T-helper 17 cell (primary cell): ENCODE measurements around the gene PITHD1. TPM values are rescaled to one million over a fixed set of nuclear protein-coding genes. Genes with fewer than 3 reads are reported as not detected.
A peak's percentile ranks its signal among the peaks of the same experiment; 100 is the strongest.
"Not testable (repeated sequence)": the region's sequence is repeated elsewhere in the genome, so short reads cannot be mapped to it uniquely, and the experiment has no call there.

Source experiments
- ATAC-seq: fragments of 150-1000 bp; cut with Tn5 transposase; 2 replicates; pipeline ENCODE4 v1.10.0; 2021; ENCODE audit warnings: mild to moderate bottlenecking, moderate library complexity
- DNase-seq, 3 donors: peaks; one replicate each; pipeline versions ENCODE4 v3.0.0 to v3.0.0-alpha.2; 2020 to 2021
- H3K9me3 ChIP-seq: one replicate; pipeline ENCODE4 v1.7.0; 2013; ENCODE audit warnings: low read length, mild to moderate bottlenecking; ENCODE audit not compliant: control insufficient read depth, poor library complexity, severe bottlenecking
- H3K27ac Mint-ChIP-seq: one replicate; pipeline ENCODE4 v1.8.0; 2022; ENCODE audit warnings: mild to moderate bottlenecking, moderate library complexity, mixed read lengths
- H3K27me3 Mint-ChIP-seq: one replicate; pipeline ENCODE4 v1.8.0; 2022; ENCODE audit warnings: mixed read lengths
- H3K36me3 Mint-ChIP-seq: one replicate; pipeline ENCODE4 v1.8.0; 2022; ENCODE audit warnings: low read depth, mixed read lengths
- H3K4me1 Mint-ChIP-seq: one replicate; pipeline ENCODE4 v1.8.0; 2022; ENCODE audit warnings: mild to moderate bottlenecking, mixed read lengths
- H3K4me3 Mint-ChIP-seq: one replicate; pipeline ENCODE4 v1.8.0; 2022; ENCODE audit warnings: mild to moderate bottlenecking, moderate library complexity, mixed read lengths
- total RNA-seq, 4 donors: library from RNA in 2 of 4; stranded (reverse) in 2 of 4; gene quantifications; one replicate each; pipeline ENCODE4 v1.2.3 and lab custom pipeline; 2022 to 2026

The PITHD1 gene
- total RNA-seq, 2 donors from 2014 or later: 67.8 to 80.6 TPM

GRCh38 chr1:23807453-23807852, 29.2 kb downstream of the PITHD1 start:
- Mint-ChIP-seq H3K4me3 (no peak overlapping the region), H3K27me3 (no peaks in the 10 kb centered on the region), H3K4me1 (peaks cover 29% of the 10 kb centered on the region), H3K27ac (peak overlapping the region; percentile 47), H3K36me3 (peaks cover 11% of the 10 kb centered on the region)
- DNase-seq (no peak), ATAC-seq (no peak)
- no peaks in the 10 kb centered on the region for H3K9me3 ChIP-seq

- Mint-ChIP-seq H3K27me3 (no peaks in the 10 kb centered on the region), H3K36me3 (peaks cover 11% of the 10 kb centered on the region), H3K4me3 (no peak overlapping the region), H3K27ac (peak overlapping the region; percentile 9), H3K4me1 (peaks cover 29% of the 10 kb centered on the region)
- peak; percentile 63 to 79 (median 67) for DNase-seq
- ATAC-seq: peak; percentile 95
- H3K9me3 ChIP-seq: no peaks in the 10 kb centered on the region
These were observed 31.5 kb downstream of the PITHD1 start for GRCh38 chr1:23809751-23810171.

- H3K4me3 Mint-ChIP-seq: no peak overlapping the region
These were observed 32.8 kb downstream of the PITHD1 start for GRCh38 chr1:23810818-23811540.

GRCh38 chr1:23814016-23814415, 35.8 kb downstream of the PITHD1 start:
- no peak for ATAC-seq
- H3K4me3 Mint-ChIP-seq: no peak overlapping the region
- peaks cover 6% of the 10 kb centered on the region for H3K36me3 Mint-ChIP-seq
- DNase-seq: no peak
- no peaks in the 10 kb centered on the region for H3K27me3 Mint-ChIP-seq
- no peak overlapping the region for H3K27ac Mint-ChIP-seq
- peaks cover 19% of the 10 kb centered on the region for H3K4me1 Mint-ChIP-seq
- no peaks in the 10 kb centered on the region for H3K9me3 ChIP-seq

More at GRCh38 chr1:23810818-23811540, 32.8 kb downstream of the PITHD1 start:
- Mint-ChIP-seq H3K36me3 (peaks cover 6% of the 10 kb centered on the region), H3K27me3 (no peaks in the 10 kb centered on the region), H3K4me1 (peaks cover 19% of the 10 kb centered on the region), H3K27ac (peak overlapping the region; percentile 53)
- peak; percentile 75 for ATAC-seq
- peak in 1 of 3 donors; percentile 48 for DNase-seq
- H3K9me3 ChIP-seq: no peaks in the 10 kb centered on the region

GRCh38 chr1:23816361-23816760, 38.1 kb downstream of the PITHD1 start:
- Mint-ChIP-seq H3K36me3 (peaks cover under 1% of the 10 kb centered on the region), H3K4me1 (peaks cover 6% of the 10 kb centered on the region), H3K27me3 (no peaks in the 10 kb centered on the region), H3K4me3 (no peak overlapping the region), H3K27ac (no peak overlapping the region)
- ATAC-seq (no peak), DNase-seq (no peak)
- H3K9me3 ChIP-seq: no peaks in the 10 kb centered on the region

- H3K27ac Mint-ChIP-seq: no peak overlapping the region
- H3K36me3 Mint-ChIP-seq: no peaks in the 10 kb centered on the region
- H3K4me1 Mint-ChIP-seq: peaks cover 9% of the 10 kb centered on the region
- ATAC-seq (no peak), DNase-seq (no peak)
- H3K4me3 Mint-ChIP-seq: no peak overlapping the region
- no peaks in the 10 kb centered on the region for H3K27me3 Mint-ChIP-seq
- no peaks in the 10 kb centered on the region for H3K9me3 ChIP-seq
These were observed 38.7 kb downstream of the PITHD1 start for GRCh38 chr1:23816906-23817305.

- H3K9me3 ChIP-seq: no peaks in the 10 kb centered on the region
- Mint-ChIP-seq H3K27ac (no peak overlapping the region), H3K27me3 (no peaks in the 10 kb centered on the region), H3K4me3 (no peak overlapping the region), H3K36me3 (no peaks in the 10 kb centered on the region), H3K4me1 (peaks cover 10% of the 10 kb centered on the region)
- DNase-seq (no peak), ATAC-seq (no peak)
These were observed 39.4 kb downstream of the PITHD1 start for GRCh38 chr1:23817633-23818032.

- no peaks in the 10 kb centered on the region for H3K27me3 Mint-ChIP-seq
- no peak for DNase-seq
- no peaks in the 10 kb centered on the region for H3K36me3 Mint-ChIP-seq
- ATAC-seq: no peak
- peak overlapping the region; percentile 94 for H3K27ac Mint-ChIP-seq
- no peaks in the 10 kb centered on the region for H3K9me3 ChIP-seq
- peaks cover 21% of the 10 kb centered on the region for H3K4me1 Mint-ChIP-seq
- no peak overlapping the region for H3K4me3 Mint-ChIP-seq
These were observed 45.5 kb downstream of the PITHD1 start for GRCh38 chr1:23823767-23824166.

- H3K27me3 Mint-ChIP-seq: no peaks in the 10 kb centered on the region
- peak overlapping the region; percentile 94 for H3K4me3 Mint-ChIP-seq
- H3K4me1 Mint-ChIP-seq: peaks cover 21% of the 10 kb centered on the region
- no peaks in the 10 kb centered on the region for H3K36me3 Mint-ChIP-seq
- H3K27ac Mint-ChIP-seq: peak overlapping the region; percentile 94
- H3K9me3 ChIP-seq: no peaks in the 10 kb centered on the region
- no peak for DNase-seq
- ATAC-seq: peak; percentile 3
These were observed 46.5 kb downstream of the PITHD1 start for GRCh38 chr1:23824711-23825075.

GRCh38 chr1:23825076-23825761, 47.0 kb downstream of the PITHD1 start, which contains the start of gene HMGCL:
TSS of gene HMGCL (minus strand) at chr1:23825429. CDS start at chr1:23825415, 14 bp downstream.
- Mint-ChIP-seq H3K27ac (peak within 1 kb of the TSS; percentile 94), H3K4me1 (peaks cover 21% of the 10 kb centered on the region), H3K36me3 (no peaks in the 10 kb centered on the region), H3K27me3 (no peaks in the 10 kb centered on the region), H3K4me3 (peak within 1 kb of the TSS; percentile 94)
- H3K9me3 ChIP-seq: no peaks in the 10 kb centered on the region
- DNase-seq (peak; percentile 74 to 82 (median 82)), ATAC-seq (peak; percentile 97)

GRCh38 chr1:23825762-23826522, 47.7 kb downstream of the PITHD1 start:
- Mint-ChIP-seq H3K36me3 (no peaks in the 10 kb centered on the region), H3K4me1 (peaks cover 18% of the 10 kb centered on the region), H3K4me3 (peak overlapping the region; percentile 94), H3K27me3 (no peaks in the 10 kb centered on the region), H3K27ac (peak overlapping the region; percentile 94)
- DNase-seq: no peak
- peak; percentile 50 for ATAC-seq
- no peaks in the 10 kb centered on the region for H3K9me3 ChIP-seq

- ATAC-seq, H3K4me3 Mint-ChIP-seq, H3K27ac Mint-ChIP-seq, H3K9me3 ChIP-seq, H3K27me3 Mint-ChIP-seq, DNase-seq, H3K36me3 Mint-ChIP-seq: not testable (repeated sequence)
- peaks cover 18% of the 10 kb centered on the region for H3K4me1 Mint-ChIP-seq
These were observed 48.4 kb downstream of the PITHD1 start for GRCh38 chr1:23826590-23826989.

GRCh38 chr1:23827717-23828116, 49.5 kb downstream of the PITHD1 start:
- Mint-ChIP-seq H3K27ac (no peak overlapping the region), H3K36me3 (no peaks in the 10 kb centered on the region), H3K4me1 (peaks cover 14% of the 10 kb centered on the region), H3K4me3 (no peak overlapping the region), H3K27me3 (no peaks in the 10 kb centered on the region)
- no peaks in the 10 kb centered on the region for H3K9me3 ChIP-seq
- no peak for DNase-seq
- no peak for ATAC-seq
